GM23338 (cell line): ENCODE measurements around the gene SPI1. TPM values are rescaled to one million over a fixed set of nuclear protein-coding genes. Genes with fewer than 3 reads are reported as not detected.

ENCODE experiments used
- ATAC-seq: fragments of 200-7000 bp; cut with Tn5 transposase; 3 replicates; pipeline ENCODE4 v1.9.1; 2020
- DNase-seq: peaks from one replicate; pipeline ENCODE4 v3.0.0-alpha.2; 2015; ENCODE audit warnings: low spot score
- H2AFZ ChIP-seq: fragments of 200-600 bp; sonication (generic); 2 replicates; pipeline ENCODE4 v1.8.0; 2016; ENCODE audit warnings: antibody characterized with exemption, mild to moderate bottlenecking, moderate library complexity
- H3F3A ChIP-seq: fragments of 200-600 bp; sonication (generic); replicated peaks from 2 replicates; pipeline ENCODE4 v1.8.0; 2017; ENCODE audit warnings: antibody characterized with exemption, mixed run types, low read depth
- H3K27ac ChIP-seq: fragments of 200-600 bp; sonication (generic); 2 replicates; pipeline ENCODE4 v1.6.1; 2016; ENCODE audit warnings: low read depth
- H3K27me3 ChIP-seq: fragments of 200-600 bp; sonication (generic); 2 replicates; pipeline ENCODE4 v1.8.0; 2016; ENCODE audit warnings: mild to moderate bottlenecking, mixed run types, moderate library complexity; ENCODE audit not compliant: insufficient read depth
- H3K36me3 ChIP-seq: fragments of 200-600 bp; sonication (generic); 2 replicates; pipeline ENCODE4 v1.8.0; 2016; ENCODE audit warnings: mild to moderate bottlenecking; ENCODE audit not compliant: insufficient read depth
- H3K4me1 ChIP-seq: fragments of 200-600 bp; sonication (generic); 2 replicates; pipeline ENCODE4 v1.8.0; 2016; ENCODE audit warnings: mild to moderate bottlenecking, moderate library complexity; ENCODE audit not compliant: insufficient read depth
- H3K4me2 ChIP-seq: fragments of 200-600 bp; sonication (generic); 2 replicates; pipeline ENCODE4 v1.7.1; 2017; ENCODE audit warnings: mixed run types
- H3K4me3 ChIP-seq: fragments of 200-600 bp; sonication (generic); 2 replicates; pipeline ENCODE4 v1.6.1; 2016; ENCODE audit warnings: mixed run types
- H3K79me2 ChIP-seq: fragments of 200-600 bp; sonication (generic); replicated peaks from 2 replicates; pipeline ENCODE4 v1.8.0; 2017; ENCODE audit warnings: mild to moderate bottlenecking; ENCODE audit not compliant: insufficient read depth
- H3K9me2 ChIP-seq: fragments of 200-600 bp; sonication (generic); 2 replicates; pipeline ENCODE4 v1.8.0; 2017; ENCODE audit not compliant: insufficient read depth
- H4K20me1 ChIP-seq: fragments of 200-600 bp; sonication (generic); replicated peaks from 2 replicates; pipeline ENCODE4 v1.8.0; 2017; ENCODE audit warnings: mild to moderate bottlenecking; ENCODE audit not compliant: insufficient read depth
- H3K27ac Mint-ChIP-seq: 2 replicates; pipeline ENCODE4 v1.8.0; 2020; ENCODE audit warnings: inconsistent platforms, mild to moderate bottlenecking, moderate library complexity, mixed read lengths
- H3K27me3 Mint-ChIP-seq: 3 replicates; pipeline ENCODE4 v1.8.0; 2022; ENCODE audit warnings: low read depth, mild to moderate bottlenecking, moderate library complexity, mixed read lengths, inconsistent platforms; ENCODE audit not compliant: insufficient read depth, poor library complexity
- H3K36me3 Mint-ChIP-seq: 3 replicates; pipeline ENCODE4 v1.8.0; 2021; ENCODE audit warnings: low read depth, mild to moderate bottlenecking, inconsistent platforms, moderate library complexity, mixed read lengths
- H3K4me1 Mint-ChIP-seq: 3 replicates; pipeline ENCODE4 v1.8.0; 2020; ENCODE audit warnings: mild to moderate bottlenecking, inconsistent platforms, mixed read lengths
- H3K4me3 Mint-ChIP-seq: 3 replicates; pipeline ENCODE4 v1.8.0; 2021; ENCODE audit warnings: moderate library complexity, mild to moderate bottlenecking, inconsistent platforms, mixed read lengths
- H3K9me3 Mint-ChIP-seq: 3 replicates; pipeline ENCODE4 v1.8.0; 2020; ENCODE audit warnings: moderate library complexity, mild to moderate bottlenecking, inconsistent platforms, mixed read lengths
- CREB1 ChIP-seq: fragments of 250-450 bp; sonication (Bioruptor Pico); IDR thresholded peaks from 2 replicates; pipeline ENCODE4 v1.5.0; 2020; ENCODE audit warnings: low read depth, mild to moderate bottlenecking, moderate library complexity
- CTCF ChIP-seq, 2 experiments: fragments of 200-600 bp in 1 of 2; sonication (generic) in 1 of 2; conservative IDR thresholded peaks; 2 replicates each; pipeline versions ENCODE4 v1.5.1 to v1.6.1; 2016 to 2017; ENCODE audit warnings: antibody characterized with exemption in 2 of 2, low read depth in 2 of 2, mild to moderate bottlenecking in 2 of 2, moderate library complexity in 1 of 2
- EZH2phosphoT487 ChIP-seq: fragments of 200-600 bp; sonication (generic); IDR thresholded peaks from one replicate; pipeline ENCODE4 v1.8.1; 2018; ENCODE audit warnings: antibody characterized with exemption; ENCODE audit not compliant: unreplicated experiment
- JUNB ChIP-seq: IDR thresholded peaks from one replicate; pipeline ENCODE4 v1.6.1; 2016; ENCODE audit warnings: antibody characterized with exemption; ENCODE audit not compliant: unreplicated experiment
- POLR2AphosphoS5 ChIP-seq: IDR thresholded peaks from 2 replicates; pipeline ENCODE4 v1.6.1; 2016; ENCODE audit warnings: antibody characterized with exemption, low read depth
- ZNF331 ChIP-seq: fragments of 250-450 bp; sonication (Bioruptor Pico); IDR thresholded peaks from 2 replicates; pipeline ENCODE4 v1.5.0; 2020; ENCODE audit warnings: low read depth, mild to moderate bottlenecking, moderate library complexity
- polyA plus RNA-seq: library from polyadenylated mRNA; unstranded; fragments of >200 nt; fragmentation: Nextera tagmentation; extraction: Ambion mirVana; gene quantifications from 2 replicates; pipeline ENCODE4 v1.2.1, GENCODE V29; 2016
- total RNA-seq: library from RNA; depleted of rRNA; stranded (reverse); fragments of >200 nt; shearing (Covaris generic); gene quantifications from 2 replicates; pipeline ENCODE4 v1.2.3, GENCODE V29; 2014
- TF ChIP-seq, protein P1 (sequence below): IDR thresholded peaks from one replicate; pipeline ENCODE4 v1.6.1; 2018; ENCODE audit warnings: antibody characterized with exemption; ENCODE audit not compliant: unreplicated experiment
- TF ChIP-seq, protein P2 (sequence below): IDR thresholded peaks from 2 replicates; pipeline ENCODE4 v1.6.1; 2016; ENCODE audit warnings: antibody characterized with exemption

Gene SPI1
- total and polyA plus RNA-seq, 2 experiments from 2014 or later: 0.23 TPM; not detected in 1

DNA sequence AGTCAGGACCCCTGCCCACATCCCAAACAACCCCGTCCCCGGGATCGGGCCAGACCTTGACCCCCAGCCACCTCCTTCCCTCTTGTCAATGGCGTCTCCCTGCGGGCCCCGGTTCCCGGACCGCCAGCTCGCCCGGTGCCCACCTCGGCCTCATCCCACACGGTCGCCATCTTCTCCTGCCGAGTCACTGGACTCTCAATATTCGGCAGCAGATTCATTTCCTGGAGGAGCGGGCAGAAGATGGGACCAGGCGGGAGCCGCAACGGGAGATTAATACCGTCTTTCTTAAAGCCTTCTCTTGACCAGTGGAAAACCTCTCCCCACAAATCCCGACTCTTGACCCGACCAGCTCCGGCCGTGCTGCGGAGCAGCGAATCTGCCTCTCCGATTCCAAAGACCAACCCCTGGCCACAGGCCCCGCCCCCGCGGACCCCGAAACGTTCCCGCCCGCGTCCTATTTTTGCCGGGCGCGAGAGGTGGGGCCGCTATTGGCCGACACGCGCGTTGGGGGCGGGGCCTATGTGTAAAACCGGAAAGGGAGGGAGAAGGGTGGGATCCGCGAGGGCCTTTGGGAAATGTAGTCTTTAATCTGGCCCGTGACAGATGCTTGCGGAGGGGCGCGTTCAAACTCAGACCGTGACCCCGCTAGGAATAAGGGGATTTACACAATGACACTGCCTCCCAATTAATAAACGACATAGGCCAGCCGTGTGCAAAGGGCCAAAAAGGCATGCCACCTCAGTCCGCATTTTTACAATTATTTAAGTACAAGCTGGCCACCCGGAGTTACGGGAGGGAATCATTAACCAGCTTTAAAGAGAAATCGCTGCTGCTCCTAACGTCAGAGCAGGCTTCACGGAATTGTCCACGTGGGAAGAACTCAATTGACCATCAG, 48.0 kb upstream of the SPI1 start, which contains the start of gene PSMC3:
Gene PSMC3, minus strand, starts transcription at position 378 of the 895 bp plus-strand sequence. Its CDS starts 160 bp downstream, at position 218.
- Histone ChIP-seq H3K79me2 (peaks cover 16% of the 10 kb centered on the region), H3K4me2 (peak within 1 kb of the TSS; percentile 99), H3K27me3 (no peaks in the 10 kb centered on the region), H3K4me1 (peaks cover 6% of the 10 kb centered on the region), H3K27ac (peak within 1 kb of the TSS; percentile 82), H3K4me3 (peak within 1 kb of the TSS; percentile 77), H4K20me1 (no peaks in the 10 kb centered on the region), H3K9me2 (no peaks in the 10 kb centered on the region), H3F3A (peaks cover 7% of the 10 kb centered on the region; the same call in 1 of the 2 replicates), H2AFZ (peak within 1 kb of the TSS; percentile 92), H3K36me3 (peaks cover 12% of the 10 kb centered on the region)
- Mint-ChIP-seq H3K4me1 (peaks cover 7% of the 10 kb centered on the region), H3K27ac (peak within 1 kb of the TSS; percentile 100), H3K4me3 (peak within 1 kb of the TSS; percentile 100), H3K9me3 (no peaks in the 10 kb centered on the region), H3K27me3 (peaks cover 18% of the 10 kb centered on the region), H3K36me3 (peaks cover 50% of the 10 kb centered on the region)
- ATAC-seq: peak; percentile 90
- peak; percentile 100 for DNase-seq
- no peak for TF ChIP-seq JUNB
- TF ChIP-seq ZNF331 (CRISPR knock-in tag): no peak
- no peak for TF ChIP-seq EZH2phosphoT487
- TF ChIP-seq, protein P1, sequence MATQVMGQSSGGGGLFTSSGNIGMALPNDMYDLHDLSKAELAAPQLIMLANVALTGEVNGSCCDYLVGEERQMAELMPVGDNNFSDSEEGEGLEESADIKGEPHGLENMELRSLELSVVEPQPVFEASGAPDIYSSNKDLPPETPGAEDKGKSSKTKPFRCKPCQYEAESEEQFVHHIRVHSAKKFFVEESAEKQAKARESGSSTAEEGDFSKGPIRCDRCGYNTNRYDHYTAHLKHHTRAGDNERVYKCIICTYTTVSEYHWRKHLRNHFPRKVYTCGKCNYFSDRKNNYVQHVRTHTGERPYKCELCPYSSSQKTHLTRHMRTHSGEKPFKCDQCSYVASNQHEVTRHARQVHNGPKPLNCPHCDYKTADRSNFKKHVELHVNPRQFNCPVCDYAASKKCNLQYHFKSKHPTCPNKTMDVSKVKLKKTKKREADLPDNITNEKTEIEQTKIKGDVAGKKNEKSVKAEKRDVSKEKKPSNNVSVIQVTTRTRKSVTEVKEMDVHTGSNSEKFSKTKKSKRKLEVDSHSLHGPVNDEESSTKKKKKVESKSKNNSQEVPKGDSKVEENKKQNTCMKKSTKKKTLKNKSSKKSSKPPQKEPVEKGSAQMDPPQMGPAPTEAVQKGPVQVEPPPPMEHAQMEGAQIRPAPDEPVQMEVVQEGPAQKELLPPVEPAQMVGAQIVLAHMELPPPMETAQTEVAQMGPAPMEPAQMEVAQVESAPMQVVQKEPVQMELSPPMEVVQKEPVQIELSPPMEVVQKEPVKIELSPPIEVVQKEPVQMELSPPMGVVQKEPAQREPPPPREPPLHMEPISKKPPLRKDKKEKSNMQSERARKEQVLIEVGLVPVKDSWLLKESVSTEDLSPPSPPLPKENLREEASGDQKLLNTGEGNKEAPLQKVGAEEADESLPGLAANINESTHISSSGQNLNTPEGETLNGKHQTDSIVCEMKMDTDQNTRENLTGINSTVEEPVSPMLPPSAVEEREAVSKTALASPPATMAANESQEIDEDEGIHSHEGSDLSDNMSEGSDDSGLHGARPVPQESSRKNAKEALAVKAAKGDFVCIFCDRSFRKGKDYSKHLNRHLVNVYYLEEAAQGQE: no peak
- TF ChIP-seq CREB1: peak; percentile 60; the same call in 1 of the 2 replicates
- no peak for TF ChIP-seq CTCF (conservative IDR thresholded peaks at IDR 0.05; ENCODE audit: low read depth in 2 of 2)
- peak; percentile 78 for TF ChIP-seq POLR2AphosphoS5
- TF ChIP-seq, protein P2, sequence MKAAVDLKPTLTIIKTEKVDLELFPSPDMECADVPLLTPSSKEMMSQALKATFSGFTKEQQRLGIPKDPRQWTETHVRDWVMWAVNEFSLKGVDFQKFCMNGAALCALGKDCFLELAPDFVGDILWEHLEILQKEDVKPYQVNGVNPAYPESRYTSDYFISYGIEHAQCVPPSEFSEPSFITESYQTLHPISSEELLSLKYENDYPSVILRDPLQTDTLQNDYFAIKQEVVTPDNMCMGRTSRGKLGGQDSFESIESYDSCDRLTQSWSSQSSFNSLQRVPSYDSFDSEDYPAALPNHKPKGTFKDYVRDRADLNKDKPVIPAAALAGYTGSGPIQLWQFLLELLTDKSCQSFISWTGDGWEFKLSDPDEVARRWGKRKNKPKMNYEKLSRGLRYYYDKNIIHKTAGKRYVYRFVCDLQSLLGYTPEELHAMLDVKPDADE: peak; percentile 83
